ENCODE data around the gene QPRT.

- TF ChIP-seq POLR2A (IDR thresholded peaks at IDR 0.05): no peak
- TF ChIP-seq, protein P1, sequence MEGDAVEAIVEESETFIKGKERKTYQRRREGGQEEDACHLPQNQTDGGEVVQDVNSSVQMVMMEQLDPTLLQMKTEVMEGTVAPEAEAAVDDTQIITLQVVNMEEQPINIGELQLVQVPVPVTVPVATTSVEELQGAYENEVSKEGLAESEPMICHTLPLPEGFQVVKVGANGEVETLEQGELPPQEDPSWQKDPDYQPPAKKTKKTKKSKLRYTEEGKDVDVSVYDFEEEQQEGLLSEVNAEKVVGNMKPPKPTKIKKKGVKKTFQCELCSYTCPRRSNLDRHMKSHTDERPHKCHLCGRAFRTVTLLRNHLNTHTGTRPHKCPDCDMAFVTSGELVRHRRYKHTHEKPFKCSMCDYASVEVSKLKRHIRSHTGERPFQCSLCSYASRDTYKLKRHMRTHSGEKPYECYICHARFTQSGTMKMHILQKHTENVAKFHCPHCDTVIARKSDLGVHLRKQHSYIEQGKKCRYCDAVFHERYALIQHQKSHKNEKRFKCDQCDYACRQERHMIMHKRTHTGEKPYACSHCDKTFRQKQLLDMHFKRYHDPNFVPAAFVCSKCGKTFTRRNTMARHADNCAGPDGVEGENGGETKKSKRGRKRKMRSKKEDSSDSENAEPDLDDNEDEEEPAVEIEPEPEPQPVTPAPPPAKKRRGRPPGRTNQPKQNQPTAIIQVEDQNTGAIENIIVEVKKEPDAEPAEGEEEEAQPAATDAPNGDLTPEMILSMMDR (IDR thresholded peaks at IDR 0.05): no peak
Observed at GRCh38 chr16:29694384-29695195, 15.6 kb downstream of the QPRT start.

Data from suprapubic skin (tissue), 3 donors.